HepG2 (cell line): Measurements from ENCODE around the gene TOP1. TPM values are rescaled to one million over a fixed set of nuclear protein-coding genes. Genes with fewer than 3 reads are reported as not detected.

ENCODE experiments used
- ATAC-seq: fragments of 200-7000 bp; cut with Tn5 transposase; 3 replicates; pipeline ENCODE4 v1.9.1; 2020; ENCODE audit warnings: mild to moderate bottlenecking, moderate library complexity
- BruUV-seq: library from RNA; stranded (reverse); fragments of 400-500 nt; replicated peaks from 2 replicates; lab custom pipeline; 2021; lab: Mats Ljungman, UMichigan
- CTCF ChIA-PET: fragments of 300-600 bp; formaldehyde crosslinking; extraction: SDS; loops from one replicate; lab custom pipeline; 2021; ENCODE audit warnings: low total read pairs, inconsistent platforms, low intra/inter-chr PET ratio; lab: Yijun Ruan, JAX
- POLR2A ChIA-PET: fragments of 350-600 bp; sonication (Branson Sonifier 250); formaldehyde crosslinking; loops from one replicate; lab custom pipeline; 2020; ENCODE audit warnings: antibody characterized with exemption, inconsistent platforms; lab: Yijun Ruan, JAX
- DNase-seq: peaks from one replicate; pipeline ENCODE4 v3.0.0-alpha.2; 2015; ENCODE audit warnings: low spot score
- FAIRE-seq: peaks from 3 replicates; lab custom pipeline; 2011; peaks lifted over from hg19 to GRCh38; lab: Jason Lieb, UNC
- H2AFZ ChIP-seq: one replicate; pipeline ENCODE4 v1.6.1; 2011; ENCODE audit warnings: low read length, inconsistent platforms
- H3K27ac ChIP-seq: fragments of 300-600 bp; 3 replicates; pipeline ENCODE4 v1.8.0; 2011; ENCODE audit warnings: mixed run types, mild to moderate bottlenecking, mixed read lengths, low read length, inconsistent platforms; ENCODE audit not compliant: insufficient read depth; ENCODE audit errors: extremely low read length
- H3K27me3 ChIP-seq, 2 experiments: fragments of 200-600 bp in 1 of 2; 2 replicates in 1 of 2; 3 replicates in 1 of 2; pipeline versions ENCODE4 v1.6.0 to v1.8.0; 2011; ENCODE audit warnings: low read length in 2 of 2, mild to moderate bottlenecking in 2 of 2, moderate library complexity in 2 of 2, inconsistent platforms in 1 of 2; ENCODE audit not compliant: insufficient read depth in 2 of 2, control insufficient read depth in 1 of 2
- H3K36me3 ChIP-seq, 2 experiments: fragments of 200-600 bp in 1 of 2; replicated peaks in 1 of 2; 2 replicates in 1 of 2; 3 replicates in 1 of 2; pipeline versions ENCODE4 v1.5.1 to v1.8.0; 2011; ENCODE audit warnings: low read length in 2 of 2, inconsistent platforms in 1 of 2; ENCODE audit not compliant: insufficient read depth in 2 of 2, control insufficient read depth in 1 of 2
- H3K4me1 ChIP-seq: 2 replicates; pipeline ENCODE4 v1.5.1; 2012; ENCODE audit warnings: low read length, inconsistent platforms; ENCODE audit not compliant: insufficient read depth
- H3K4me2 ChIP-seq: 2 replicates; pipeline ENCODE4 v1.6.0; 2011; ENCODE audit warnings: low read depth, low read length, inconsistent platforms
- H3K4me3 ChIP-seq, 3 experiments: fragments of 200-600 bp in 1 of 3; sonication (generic), shearing (Covaris generic) in 1 of 3; replicated peaks in 1 of 3; 2 replicates each; pipeline ENCODE4 v1.5.1; 2011 to 2016; ENCODE audit warnings: low read length in 3 of 3, inconsistent platforms in 2 of 3, low read depth in 2 of 3, mild to moderate bottlenecking in 2 of 3, control low read depth in 1 of 3, mixed read lengths in 1 of 3; ENCODE audit not compliant: insufficient read depth in 1 of 3
- H3K79me2 ChIP-seq: one replicate; pipeline ENCODE4 v1.6.1; 2011; ENCODE audit warnings: low read length, inconsistent platforms; ENCODE audit not compliant: insufficient read depth
- H3K9ac ChIP-seq: 2 replicates; pipeline ENCODE4 v1.6.0; 2011; ENCODE audit warnings: mild to moderate bottlenecking, low read depth, low read length, inconsistent platforms; ENCODE audit not compliant: insufficient read depth
- H3K9me3 ChIP-seq: 2 replicates; pipeline ENCODE4 v1.5.1; 2012; ENCODE audit warnings: mild to moderate bottlenecking, low read length
- H4K20me1 ChIP-seq: 2 replicates; pipeline ENCODE4 v1.6.0; 2011; ENCODE audit warnings: inconsistent platforms, mild to moderate bottlenecking, low read length, moderate library complexity; ENCODE audit not compliant: insufficient read depth
- BCLAF1 ChIP-seq: fragments of 450-650 bp; IDR thresholded peaks from 2 replicates; pipeline ENCODE4 v1.6.1; 2017; ENCODE audit warnings: mild to moderate bottlenecking
- CTCF ChIP-seq: sonication (generic); formaldehyde crosslinking; IDR thresholded peaks from 2 replicates; pipeline ENCODE4 v1.5.0; 2020; ENCODE audit warnings: mild to moderate bottlenecking, missing genetic modification reagents, moderate library complexity
- DNMT3B ChIP-seq: conservative IDR thresholded peaks from 2 replicates; pipeline ENCODE4 v1.6.1; 2016; ENCODE audit warnings: missing biosample characterization, control low read depth
- HNF4A ChIP-seq: sonication (generic); formaldehyde crosslinking; IDR thresholded peaks from 2 replicates; pipeline ENCODE4 v1.4.0; 2020; ENCODE audit warnings: missing genetic modification reagents
- HNRNPL ChIP-seq: fragments of 200-400 bp; formaldehyde crosslinking; IDR thresholded peaks from 2 replicates; pipeline ENCODE4 v1.6.1; 2017; ENCODE audit warnings: mild to moderate bottlenecking, low read depth, low read length
- JUNB ChIP-seq: sonication (generic); formaldehyde crosslinking; IDR thresholded peaks from 2 replicates; pipeline ENCODE4 v1.8.0; 2022; ENCODE audit warnings: missing genetic modification reagents, mild to moderate bottlenecking, borderline replicate concordance
- MATR3 ChIP-seq: sonication (generic); formaldehyde crosslinking; IDR thresholded peaks from 2 replicates; pipeline ENCODE4 v1.4.0; 2020; ENCODE audit warnings: missing genetic modification reagents
- NFE2L1 ChIP-seq: sonication (generic); formaldehyde crosslinking; IDR thresholded peaks from 2 replicates; pipeline ENCODE4 v1.4.0; 2020; ENCODE audit warnings: missing genetic modification reagents, mild to moderate bottlenecking, borderline replicate concordance
- SP2 ChIP-seq: sonication (generic); formaldehyde crosslinking; IDR thresholded peaks from 2 replicates; pipeline ENCODE4 v1.5.1; 2020; ENCODE audit warnings: mild to moderate bottlenecking, missing genetic modification reagents
- STAG1 ChIP-seq: sonication (generic); formaldehyde crosslinking; IDR thresholded peaks from 2 replicates; pipeline ENCODE4 v1.4.0; 2020; ENCODE audit warnings: missing genetic modification reagents
- ZFAT ChIP-seq: sonication (generic); formaldehyde crosslinking; conservative IDR thresholded peaks from 2 replicates; pipeline ENCODE4 v1.8.1; 2023; ENCODE audit warnings: missing genetic modification reagents, inconsistent platforms
- ZFP37 ChIP-seq: sonication (generic); formaldehyde crosslinking; IDR thresholded peaks from 2 replicates; pipeline ENCODE4 v1.4.0; 2020; ENCODE audit warnings: missing genetic modification reagents, borderline replicate concordance
- ZNF503 ChIP-seq: sonication (generic); formaldehyde crosslinking; IDR thresholded peaks from 2 replicates; pipeline ENCODE4 v1.4.0; 2020; ENCODE audit warnings: missing genetic modification reagents
- ZNF567 ChIP-seq: sonication (generic); formaldehyde crosslinking; IDR thresholded peaks from 2 replicates; pipeline ENCODE4 v1.8.1; 2023; ENCODE audit warnings: mild to moderate bottlenecking, missing genetic modification reagents, borderline replicate concordance
- ZNF678 ChIP-seq: sonication (generic); formaldehyde crosslinking; IDR thresholded peaks from 2 replicates; pipeline ENCODE4 v1.4.0; 2020; ENCODE audit warnings: mild to moderate bottlenecking, missing genetic modification reagents
- WGBS: methylation state at CpG from one replicate; pipeline ENCODE4 v1.1.6; 2017; ENCODE audit warnings: low lambda C conversion rate; 5-methylcytosine and 5-hydroxymethylcytosine counted together
- in situ Hi-C: cut with HindIII; loops from 2 replicates; pipeline ENCODE4 v1.10.0; 2017; ENCODE audit warnings: low pct_unique_long_range_greater_than_20kb; ENCODE audit not compliant: extremely low pct_ligation_motif_present
- intact Hi-C: fragments of 100-400 bp; cut with micrococcal nuclease; formaldehyde crosslinking; loops from one replicate; pipeline ENCODE4 v1.10.0; 2022; ENCODE audit not compliant: unreplicated experiment
- polyA plus RNA-seq, 8 experiments: library from polyadenylated mRNA; depleted of rRNA in 3 of 8; stranded (reverse) in 7 of 8; unstranded in 1 of 8; fragments of >200 nt; fragmentation: Illumina TruSeq in 4 of 8; extraction: Trizol in 4 of 8; gene quantifications; 2 replicates each; pipeline versions ENCODE4 v1.2.1 to v1.2.3, GENCODE V29; 2011 to 2016; ENCODE audit warnings: low read depth in 4 of 8, missing spikeins in 1 of 8, mixed read lengths in 1 of 8; ENCODE audit not compliant: insufficient read depth in 1 of 8
- total RNA-seq, 5 experiments: library from RNA; depleted of rRNA; stranded (reverse); fragments of >200 nt; fragmentation: Illumina TruSeq; extraction: Trizol; gene quantifications; 2 replicates each; pipeline ENCODE4 v1.2.3, GENCODE V29; 2016; ENCODE audit warnings: low read depth in 1 of 5

The TOP1 gene
- total and polyA plus RNA-seq, 2 of the 13 experiments (the other 11 are each of a cell fraction or from before 2014, with no cell fraction given), result 10.2 to 19.4 TPM

GRCh38 chr20:41161886-41162285, 133.3 kb downstream of the TOP1 start:
- POLR2A ChIA-PET, result no interaction called here
- peaks cover 64 to 85% of the 10 kb centered on the region in 2 experiments for H3K36me3 ChIP-seq
- no peak for FAIRE-seq

More at GRCh38 chr20:41161886-41162285, 133.3 kb downstream of the TOP1 start:
- 89% methylated on average over 1 of the region's 1 CpG for WGBS
- H2AFZ ChIP-seq, result no peak overlapping the region
- peaks cover 15% of the 10 kb centered on the region; the same call in 1 of the 2 replicates for H4K20me1 ChIP-seq
- H3K4me2 ChIP-seq, result no peak overlapping the region
- H3K79me2 ChIP-seq, result peaks cover 21% of the 10 kb centered on the region
- H3K27ac ChIP-seq, result no peak overlapping the region
- peaks cover 7% of the 10 kb centered on the region; the same call in 1 of the 2 replicates for H3K4me1 ChIP-seq
- ATAC-seq, result peak; percentile 5; the same call in 1 of the 3 replicates
- in situ Hi-C loops, result no loop called here
- H3K9ac ChIP-seq, result no peak overlapping the region
- intact Hi-C loops, result no loop called here
- CTCF ChIA-PET, result no interaction called here
- BruUV-seq, result no TSS peak
- TF ChIP-seq MATR3 (CRISPR knock-in tag) (no peak), DNMT3B (CRISPR knock-in tag) (no peak), ZNF678 (CRISPR knock-in tag) (no peak), SP2 (CRISPR knock-in tag) (no peak), ZNF567 (no peak), ZFAT (CRISPR knock-in tag) (no peak), NFE2L1 (CRISPR knock-in tag) (no peak), ZNF503 (no peak), ZFP37 (no peak), CTCF (CRISPR knock-in tag) (peak; percentile 45; the same call in 1 of the 2 replicates), JUNB (CRISPR knock-in tag) (no peak), HNRNPL (0 out of 2 replicates have a peak, but pooled peaks have one; percentile 26), BCLAF1 (no peak), HNF4A (no peak), STAG1 (peak; percentile 47; the same call in 1 of the 2 replicates)
- no peak for DNase-seq
- no peaks in the 10 kb centered on the region for H3K27me3 ChIP-seq
- H3K9me3 ChIP-seq, result no peaks in the 10 kb centered on the region
- no peak overlapping the region for H3K4me3 ChIP-seq
